ENCODE results near the gene LRRC73.

Gene LRRC73

GRCh38 chr6:43516367-43516696 lies 6.2 kb upstream of the LRRC73 start:
- CTCF ChIA-PET, result interaction anchor here (0.7 to 2.6 kb wide), 3 partner anchors 10 to 181 kb away, joined by 3 to 20 read pairs (median 5); no protein-coding TSS in a partner anchor
- Histone ChIP-seq H3K4me1 (ENCODE audit: control insufficient read depth, insufficient read depth, low read length) (peaks cover 9% of the 10 kb centered on the region; the same call in 1 of the 2 replicates), H3K36me3 (ENCODE audit: control insufficient read depth in 2 of 2, insufficient read depth in 1 of 2, low read length in 2 of 2) (peaks cover 18 to 72% of the 10 kb centered on the region in 2 experiments), H3K9me3 (ENCODE audit: control insufficient read depth, insufficient read depth, low read depth, low read length) (no peaks in the 10 kb centered on the region), H3K4me3 (ENCODE audit: low read depth, low read length) (peak overlapping the region; percentile 88), H3K27ac (ENCODE audit: extremely low read depth, low read depth, low read length) (peak overlapping the region; percentile 52)
- TF ChIP-seq ZBTB7A (tag by site-specific recombination; IDR thresholded peaks at IDR 0.05; ENCODE audit: low read depth), result no peak
- TF ChIP-seq REPIN1 (tag by site-specific recombination; IDR thresholded peaks at IDR 0.05; ENCODE audit: low read depth), result no peak
- no peak for TF ChIP-seq ZNF24 (tag by site-specific recombination; IDR thresholded peaks at IDR 0.05)
- no peak for TF ChIP-seq ZNF544 (tag by site-specific recombination; IDR thresholded peaks at IDR 0.05)
- TF ChIP-seq HOXA7 (CRISPR knock-in tag; IDR thresholded peaks at IDR 0.05; ENCODE audit: borderline replicate concordance), result no peak
- no peak for TF ChIP-seq ZNF302 (tag by site-specific recombination; IDR thresholded peaks at IDR 0.05; ENCODE audit: low read depth)
- POLR2A ChIA-PET, result interaction anchor here (0.6 to 2.1 kb wide), 16 partner anchors 9 to 463 kb away, joined by 3 to 14 read pairs (median 5); partner anchors contain the start of genes ABCC10, CUL7, DLK2 and GTPBP2

- Histone ChIP-seq H3K9me3 (ENCODE audit: control insufficient read depth, insufficient read depth, low read depth, low read length) (no peaks in the 10 kb centered on the region), H3K4me3 (ENCODE audit: low read depth, low read length) (peak overlapping the region; percentile 88), H3K4me1 (ENCODE audit: control insufficient read depth, insufficient read depth, low read length) (peaks cover 9% of the 10 kb centered on the region; the same call in 1 of the 2 replicates), H3K36me3 (ENCODE audit: control insufficient read depth in 2 of 2, insufficient read depth in 1 of 2, low read length in 2 of 2) (peaks cover 18 to 71% of the 10 kb centered on the region in 2 experiments), H3K27ac (ENCODE audit: extremely low read depth, low read depth, low read length) (no peak overlapping the region)
- TF ChIP-seq ZNF10 (tag by site-specific recombination; IDR thresholded peaks at IDR 0.05) (no peak), ZFP41 (tag by site-specific recombination; IDR thresholded peaks at IDR 0.05; ENCODE audit: borderline replicate concordance) (no peak), ZNF580 (tag by site-specific recombination; IDR thresholded peaks at IDR 0.05) (no peak), PATZ1 (tag by site-specific recombination; IDR thresholded peaks at IDR 0.05) (no peak), ZNF202 (tag by site-specific recombination; IDR thresholded peaks at IDR 0.05; ENCODE audit: borderline replicate concordance) (no peak), PRDM4 (tag by site-specific recombination; IDR thresholded peaks at IDR 0.05) (no peak), ZBTB20 (tag by site-specific recombination; IDR thresholded peaks at IDR 0.05) (no peak), TRIM28 (IDR thresholded peaks at IDR 0.05; ENCODE audit: borderline replicate concordance, low read length) (no peak), ZNF148 (tag by site-specific recombination; IDR thresholded peaks at IDR 0.05; ENCODE audit: borderline replicate concordance) (no peak), HOXA7 (CRISPR knock-in tag; IDR thresholded peaks at IDR 0.05; ENCODE audit: borderline replicate concordance) (no peak), ZNF223 (tag by site-specific recombination; IDR thresholded peaks at IDR 0.05) (no peak), ZEB2 (tag by site-specific recombination; IDR thresholded peaks at IDR 0.05) (no peak), MEIS1 (CRISPR knock-in tag; IDR thresholded peaks at IDR 0.05; ENCODE audit: borderline replicate concordance) (no peak), ZBTB7A (tag by site-specific recombination; IDR thresholded peaks at IDR 0.05; ENCODE audit: low read depth) (no peak)
- ChIA-PET CTCF (interaction anchor here (2.6 kb wide), 1 partner anchor 9 kb away, joined by 20 read pairs; no protein-coding TSS in a partner anchor), POLR2A (interaction anchor here (0.6 to 2.1 kb wide), 7 partner anchors 9 to 420 kb away, joined by 5 to 14 read pairs (median 6); partner anchors contain the start of genes ABCC10, GTPBP2, TJAP1 and ZNF318)
Observed at GRCh38 chr6:43515808-43516207, 5.7 kb upstream of the LRRC73 start.

All from HEK293 (cell line).